BLaER1 treated with 17β-estradiol and CSF1 and Interleukin-3, amounts not matched to agents 10 nM and 100 nM (cell line): ENCODE measurements around the gene TRPC3.

Experiments
- H3K27ac ChIP-seq, 11 experiments: shearing (Covaris generic); formaldehyde crosslinking; 2 replicates each; pipeline ENCODE4 v1.8.1; 2022
- H3K27me3 ChIP-seq, 11 experiments: shearing (Covaris generic); formaldehyde crosslinking; 2 replicates each; pipeline ENCODE4 v1.8.1; 2022
- H3K36me3 ChIP-seq, 11 experiments: shearing (Covaris generic); formaldehyde crosslinking; 2 replicates each; pipeline ENCODE4 v1.8.1; 2022
- H3K4me1 ChIP-seq, 10 experiments: shearing (Covaris generic); formaldehyde crosslinking; 2 replicates each; pipeline ENCODE4 v1.8.1; 2022
- H3K4me2 ChIP-seq, 11 experiments: shearing (Covaris generic); formaldehyde crosslinking; 2 replicates each; pipeline ENCODE4 v1.8.1; 2022
- H3K4me3 ChIP-seq, 10 experiments: shearing (Covaris generic); formaldehyde crosslinking; 2 replicates each; pipeline ENCODE4 v1.8.1; 2022
- H3K9ac ChIP-seq, 11 experiments: shearing (Covaris generic); formaldehyde crosslinking; 2 replicates each; pipeline ENCODE4 v1.8.1; 2022
- H3K9me3 ChIP-seq, 11 experiments: shearing (Covaris generic); formaldehyde crosslinking; replicated peaks in 1 of 11; 2 replicates each; pipeline ENCODE4 v1.8.1; 2022
- H4K20me1 ChIP-seq, 11 experiments: shearing (Covaris generic); formaldehyde crosslinking; 2 replicates each; pipeline ENCODE4 v1.8.1; 2022
- Cebpa-rat ChIP-seq, 11 experiments: shearing (Covaris generic); IDR thresholded peaks; 2 replicates each; pipeline ENCODE4 v1.8.1; 2022

The TRPC3 gene

GRCh38 chr4:121953860-121954259 is 2.0 kb upstream of the TRPC3 start:
- H3K27me3 ChIP-seq = peaks cover 52 to 63% (median 59%) of the 10 kb centered on the region in 11 experiments
- peaks cover 0 to 17% (median 14%) of the 10 kb centered on the region in 10 experiments; a peak in 14 of 20 replicates for H3K4me1 ChIP-seq
- TF ChIP-seq Cebpa-rat (IDR thresholded peaks at IDR 0.05) = no peak

GRCh38 chr4:121952290-121952689 is 430 bp upstream of the TRPC3 start:
- Histone ChIP-seq H3K27ac (no peak overlapping the region), H3K4me2 (peak overlapping the region in 10 of 11 experiments; percentile 93 to 100 (median 99); a peak in 12 of 22 replicates), H3K4me3 (peak overlapping the region in 4 of 10 experiments; percentile 69 to 84 (median 81); a peak in 7 of 20 replicates), H4K20me1 (peaks cover 0 to 18% (median 8%) of the 10 kb centered on the region in 11 experiments; a peak in 11 of 22 replicates), H3K4me1 (peaks cover 0 to 17% (median 14%) of the 10 kb centered on the region in 10 experiments; a peak in 14 of 20 replicates), H3K36me3 (no peaks in the 10 kb centered on the region), H3K9me3 (0 out of 22 replicates have a peak, but pooled peaks cover 0 to 3% (median 0%) of the 10 kb centered on the region in 11 experiments), H3K27me3 (peaks cover 59 to 77% (median 70%) of the 10 kb centered on the region in 11 experiments), H3K9ac (no peak overlapping the region)
- TF ChIP-seq Cebpa-rat (IDR thresholded peaks at IDR 0.05) = no peak

More at GRCh38 chr4:121953860-121954259, 2.0 kb upstream of the TRPC3 start:
- Histone ChIP-seq H3K27ac (no peak overlapping the region), H3K4me2 (no peak overlapping the region), H4K20me1 (peaks cover 0 to 18% (median 8%) of the 10 kb centered on the region in 11 experiments; a peak in 11 of 22 replicates), H3K4me3 (no peak overlapping the region), H3K36me3 (no peaks in the 10 kb centered on the region), H3K9me3 (0 out of 22 replicates have a peak, but pooled peaks cover 0 to 3% (median 0%) of the 10 kb centered on the region in 11 experiments), H3K9ac (no peak overlapping the region)

GRCh38 chr4:121950680-121951520 is 960 bp downstream of the TRPC3 start:
- Histone ChIP-seq H3K9ac (peak overlapping the region; percentile 7 to 74 (median 63)), H3K4me1 (peaks cover 0 to 17% (median 14%) of the 10 kb centered on the region in 10 experiments; a peak in 14 of 20 replicates), H3K36me3 (no peaks in the 10 kb centered on the region), H3K27me3 (peaks cover 59 to 78% (median 70%) of the 10 kb centered on the region in 11 experiments), H3K4me3 (peak overlapping the region; percentile 61 to 84 (median 70)), H3K4me2 (peak overlapping the region; percentile 93 to 100 (median 99)), H4K20me1 (peaks cover 0 to 18% (median 8%) of the 10 kb centered on the region in 11 experiments; a peak in 11 of 22 replicates), H3K9me3 (0 out of 22 replicates have a peak, but pooled peaks cover 0 to 3% (median 0%) of the 10 kb centered on the region in 11 experiments), H3K27ac (peak overlapping the region in 3 of 11 experiments; percentile 4 to 38 (median 27); a peak in 2 of 22 replicates)
- TF ChIP-seq Cebpa-rat (IDR thresholded peaks at IDR 0.05) = no peak

DNA sequence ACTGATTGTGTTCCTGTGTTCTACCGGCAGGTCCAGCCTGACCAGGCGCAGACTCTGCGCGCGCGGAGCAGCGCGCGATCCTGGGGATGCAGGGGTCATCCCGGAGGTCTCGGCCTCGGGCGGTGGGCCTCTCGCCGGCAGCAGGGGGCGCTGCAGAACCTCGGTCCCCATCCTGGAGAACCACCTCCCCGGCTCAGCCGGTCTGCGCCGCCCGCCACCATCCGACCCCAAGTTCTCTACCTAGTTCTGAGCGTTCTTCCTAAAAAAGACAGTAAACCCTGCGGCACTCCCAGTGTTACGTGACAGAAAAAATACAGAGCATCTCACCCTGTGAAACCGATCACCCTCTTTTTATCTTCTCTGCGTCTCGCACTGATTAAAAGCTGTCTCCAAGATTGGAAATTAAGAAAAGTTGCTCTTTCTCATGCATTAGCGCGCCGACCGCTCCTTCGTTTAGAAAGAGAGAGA is 1.6 kb downstream of the TRPC3 start:
- peak overlapping the region in 6 of 11 experiments; percentile 60 to 74 (median 65); a peak in 8 of 22 replicates for H3K9ac ChIP-seq
- no peak for TF ChIP-seq Cebpa-rat (IDR thresholded peaks at IDR 0.05)
- peaks cover 0 to 17% (median 14%) of the 10 kb centered on the region in 10 experiments; a peak in 14 of 20 replicates for H3K4me1 ChIP-seq
- no peak overlapping the region for H3K27ac ChIP-seq
- peak overlapping the region; percentile 61 to 84 (median 70) for H3K4me3 ChIP-seq
- no peaks in the 10 kb centered on the region for H3K36me3 ChIP-seq
- H3K27me3 ChIP-seq = peaks cover 59 to 78% (median 70%) of the 10 kb centered on the region in 11 experiments
- 0 out of 22 replicates have a peak, but pooled peaks cover 0 to 3% (median 0%) of the 10 kb centered on the region in 11 experiments for H3K9me3 ChIP-seq
- peaks cover 0 to 18% (median 8%) of the 10 kb centered on the region in 11 experiments; a peak in 11 of 22 replicates for H4K20me1 ChIP-seq
- H3K4me2 ChIP-seq = peak overlapping the region; percentile 93 to 100 (median 99)

GRCh38 chr4:121946644-121947043 is 5.2 kb downstream of the TRPC3 start:
- Histone ChIP-seq H4K20me1 (peaks cover 0 to 18% (median 8%) of the 10 kb centered on the region in 11 experiments; a peak in 10 of 22 replicates), H3K4me1 (peaks cover 0 to 15% (median 13%) of the 10 kb centered on the region in 10 experiments; a peak in 14 of 20 replicates), H3K4me3 (no peak overlapping the region), H3K9me3 (0 out of 22 replicates have a peak, but pooled peaks cover 0 to 3% (median 0%) of the 10 kb centered on the region in 11 experiments), H3K4me2 (no peak overlapping the region), H3K27me3 (peaks cover 33 to 43% (median 40%) of the 10 kb centered on the region in 11 experiments), H3K9ac (no peak overlapping the region), H3K27ac (no peak overlapping the region), H3K36me3 (no peaks in the 10 kb centered on the region)
- TF ChIP-seq Cebpa-rat (IDR thresholded peaks at IDR 0.05) = no peak

DNA sequence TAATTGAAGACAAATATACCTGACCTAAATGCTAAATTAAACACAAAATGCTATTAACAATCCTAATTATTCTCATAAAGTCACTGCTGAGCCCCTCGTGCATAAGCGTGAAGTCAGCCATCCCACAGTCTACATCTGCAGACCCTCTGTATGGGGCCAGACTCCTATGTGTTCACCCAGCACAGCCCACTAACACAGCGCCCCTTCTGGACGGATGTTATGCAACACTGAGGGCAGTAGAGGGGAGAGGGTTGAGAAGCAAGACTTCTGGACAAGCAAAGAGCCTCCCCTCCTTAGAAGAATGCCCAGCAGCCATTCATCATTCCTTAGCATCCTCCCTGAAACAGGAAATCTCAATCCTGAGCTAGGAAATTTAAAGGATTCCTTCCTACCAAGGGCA is 7.9 kb downstream of the TRPC3 start:
- H3K4me1 ChIP-seq = no peaks in the 10 kb centered on the region
- no peak for TF ChIP-seq Cebpa-rat (IDR thresholded peaks at IDR 0.05)
- H3K36me3 ChIP-seq = no peaks in the 10 kb centered on the region
- no peak overlapping the region for H3K4me3 ChIP-seq
- H3K27ac ChIP-seq = no peak overlapping the region
- H3K4me2 ChIP-seq = no peak overlapping the region
- H3K27me3 ChIP-seq = peaks cover 6 to 16% (median 13%) of the 10 kb centered on the region in 11 experiments; a peak in 20 of 22 replicates
- H3K9me3 ChIP-seq = no peaks in the 10 kb centered on the region
- H3K9ac ChIP-seq = no peak overlapping the region
- H4K20me1 ChIP-seq = no peaks in the 10 kb centered on the region

GRCh38 chr4:121939690-121940089 is 12.2 kb downstream of the TRPC3 start:
- Histone ChIP-seq H4K20me1 (no peaks in the 10 kb centered on the region), H3K27ac (no peak overlapping the region), H3K36me3 (no peaks in the 10 kb centered on the region), H3K4me2 (no peak overlapping the region), H3K4me1 (no peaks in the 10 kb centered on the region), H3K4me3 (no peak overlapping the region), H3K27me3 (no peaks in the 10 kb centered on the region), H3K9ac (no peak overlapping the region), H3K9me3 (no peaks in the 10 kb centered on the region)
- no peak for TF ChIP-seq Cebpa-rat (IDR thresholded peaks at IDR 0.05)

DNA sequence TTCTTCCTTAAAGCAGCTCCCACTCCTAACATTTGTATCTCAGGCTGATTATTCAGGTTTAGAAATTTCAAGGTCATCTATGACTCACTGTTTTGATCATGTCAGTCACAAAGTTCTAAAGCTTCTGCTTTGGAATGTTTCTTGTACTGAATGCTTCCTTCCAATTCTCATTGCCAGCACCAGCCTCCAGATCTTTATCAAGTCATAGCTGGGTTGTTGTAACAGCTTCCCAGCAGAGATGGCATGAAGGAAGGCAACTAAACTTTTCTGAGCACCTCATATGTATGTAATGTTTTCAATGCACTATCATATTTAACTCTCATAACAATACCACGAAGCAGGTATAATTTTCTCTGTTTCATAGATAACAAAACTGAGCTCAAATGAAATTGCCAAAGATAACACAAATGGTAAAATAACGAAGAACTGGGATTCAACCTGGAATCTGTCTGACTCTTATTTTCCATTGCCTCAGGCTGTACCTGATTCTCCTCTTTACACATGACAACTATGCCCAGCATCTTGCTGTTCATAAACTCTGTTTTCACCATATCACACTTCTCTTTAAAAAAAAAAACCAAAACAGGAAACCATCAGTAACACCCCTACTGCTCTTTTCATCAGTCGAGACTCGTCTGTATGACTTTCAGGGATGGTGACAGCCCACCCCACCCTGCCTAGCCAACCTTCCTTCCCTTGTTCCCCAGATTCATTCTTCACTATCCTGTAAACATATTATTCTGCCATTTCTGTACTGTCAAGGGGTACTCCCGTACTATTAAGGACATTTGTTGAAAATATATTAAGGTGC is 13.4 kb downstream of the TRPC3 start:
- Histone ChIP-seq H3K27me3 (no peaks in the 10 kb centered on the region), H3K27ac (no peak overlapping the region), H3K36me3 (no peaks in the 10 kb centered on the region), H3K4me2 (no peak overlapping the region), H3K9ac (no peak overlapping the region), H4K20me1 (no peaks in the 10 kb centered on the region), H3K9me3 (no peaks in the 10 kb centered on the region), H3K4me1 (no peaks in the 10 kb centered on the region), H3K4me3 (no peak overlapping the region)
- TF ChIP-seq Cebpa-rat (IDR thresholded peaks at IDR 0.05) = no peak
